Endothelial cell of umbilical vein (primary cell): ENCODE data around the gene SLC39A12. TPM values are rescaled to one million over a fixed set of nuclear protein-coding genes. Genes with fewer than 3 reads are reported as not detected.

Experiments
- BruUV-seq: library from RNA; stranded (reverse); fragments of 400-500 nt; replicated peaks from 2 replicates; lab custom pipeline; 2021; lab: Mats Ljungman, UMichigan
- CTCF ChIA-PET: fragments of 300-600, 350-600 bp; sonication (Branson Sonifier 250); formaldehyde crosslinking; loops from one replicate; lab custom pipeline; 2021; ENCODE audit warnings: antibody characterized with exemption, inconsistent platforms; lab: Charles Lee
- POLR2A ChIA-PET: fragments of 300-600, 350-600 bp; sonication (Branson Sonifier 250); formaldehyde crosslinking; loops from one replicate; lab custom pipeline; 2021; ENCODE audit warnings: antibody characterized with exemption, inconsistent platforms; lab: Charles Lee
- DNase-seq: peaks from one replicate; pipeline ENCODE4 v3.0.0-alpha.2; 2011; ENCODE audit warnings: low read depth, low spot score
- FAIRE-seq: peaks from 2 replicates; lab custom pipeline; 2011; peaks lifted over from hg19 to GRCh38; lab: Jason Lieb, UNC
- H2AFZ ChIP-seq: 2 replicates; pipeline ENCODE4 v1.6.0; 2012; ENCODE audit warnings: low read depth, low read length, control low read depth, inconsistent platforms
- H3K27ac ChIP-seq: 2 replicates; pipeline ENCODE4 v1.5.1; 2011; ENCODE audit warnings: low read depth, mild to moderate bottlenecking, control low read depth, low read length, moderate library complexity; ENCODE audit not compliant: insufficient read depth
- H3K27me3 ChIP-seq, 2 experiments: 2 replicates each; pipeline versions ENCODE4 v1.6.0 to v1.6.1; 2011; ENCODE audit warnings: low read length in 2 of 2, mixed read lengths in 1 of 2; ENCODE audit not compliant: control insufficient read depth in 2 of 2, insufficient read depth in 2 of 2
- H3K36me3 ChIP-seq, 2 experiments: 2 replicates in 1 of 2; 3 replicates in 1 of 2; pipeline ENCODE4 v1.5.1; 2011; ENCODE audit warnings: low read length in 2 of 2, mild to moderate bottlenecking in 1 of 2, moderate library complexity in 1 of 2; ENCODE audit not compliant: control insufficient read depth in 2 of 2, insufficient read depth in 2 of 2; ENCODE audit errors: extremely low read depth in 1 of 2
- H3K4me1 ChIP-seq: 3 replicates; pipeline ENCODE4 v1.5.1; 2011; ENCODE audit warnings: mild to moderate bottlenecking, low read length; ENCODE audit not compliant: control insufficient read depth, insufficient read depth; ENCODE audit errors: extremely low read depth
- H3K4me2 ChIP-seq: 2 replicates; pipeline ENCODE4 v1.6.1; 2011; ENCODE audit warnings: low read length, control low read depth, mixed read lengths; ENCODE audit not compliant: insufficient read depth
- H3K4me3 ChIP-seq, 3 experiments: fragments of 200-600 bp in 1 of 3; sonication (generic), shearing (Covaris generic) in 1 of 3; replicated peaks in 1 of 3; 2 replicates each; pipeline ENCODE4 v1.5.1; 2011 to 2016; ENCODE audit warnings: control low read depth in 3 of 3, low read length in 3 of 3, mild to moderate bottlenecking in 2 of 3, inconsistent platforms in 1 of 3, low read depth in 1 of 3, moderate library complexity in 1 of 3; ENCODE audit not compliant: insufficient read depth in 1 of 3
- H3K79me2 ChIP-seq: 2 replicates; pipeline ENCODE4 v1.6.0; 2012; ENCODE audit warnings: low read length, inconsistent platforms; ENCODE audit not compliant: control insufficient read depth, insufficient read depth
- H3K9ac ChIP-seq: replicated peaks from 2 replicates; pipeline ENCODE3; 2011; ENCODE audit warnings: low read length, control low read depth; ENCODE audit not compliant: insufficient read depth; ENCODE audit errors: extremely low read depth
- H3K9me1 ChIP-seq: replicated peaks from 3 replicates; pipeline ENCODE4 v1.6.0; 2011; ENCODE audit warnings: mild to moderate bottlenecking, low read length; ENCODE audit not compliant: control insufficient read depth, insufficient read depth; ENCODE audit errors: extremely low read depth
- H3K9me3 ChIP-seq: replicated peaks from 2 replicates; pipeline ENCODE4 v1.5.1; 2012; ENCODE audit warnings: low read length, inconsistent platforms; ENCODE audit not compliant: control insufficient read depth, insufficient read depth
- H4K20me1 ChIP-seq: replicated peaks from 2 replicates; pipeline ENCODE3; 2011; ENCODE audit warnings: mild to moderate bottlenecking, low read length; ENCODE audit not compliant: control insufficient read depth, insufficient read depth; ENCODE audit errors: extremely low read depth
- CTCF ChIP-seq, 2 donors: IDR thresholded peaks; 1 replicate in 1 of 2; 2 replicates in 1 of 2; pipeline ENCODE4 v1.5.1; 2011; ENCODE audit warnings: low read length in 2 of 2, mild to moderate bottlenecking in 2 of 2, moderate library complexity in 2 of 2, control low read depth in 1 of 2, inconsistent platforms in 1 of 2, low read depth in 1 of 2; ENCODE audit not compliant: insufficient read depth in 1 of 2; ENCODE audit errors: extremely low read depth in 1 of 2
- EZH2 ChIP-seq: IDR thresholded peaks from 2 replicates; pipeline ENCODE4 v1.6.1; 2012; ENCODE audit warnings: borderline replicate concordance, low read depth, mild to moderate bottlenecking, moderate library complexity, low read length, inconsistent platforms; ENCODE audit not compliant: severe bottlenecking
- FOS ChIP-seq: IDR thresholded peaks from 2 replicates; pipeline ENCODE4 v1.6.1; 2011; ENCODE audit warnings: mild to moderate bottlenecking, low read length, moderate library complexity, borderline replicate concordance; ENCODE audit not compliant: insufficient read depth
- GATA2 ChIP-seq: IDR thresholded peaks from 2 replicates; pipeline ENCODE4 v1.7.0; 2011; ENCODE audit warnings: low read depth, mild to moderate bottlenecking, moderate library complexity, mixed read lengths, low read length; ENCODE audit not compliant: insufficient read length, insufficient read depth
- JUN ChIP-seq: IDR thresholded peaks from 2 replicates; pipeline ENCODE4 v1.6.1; 2011; ENCODE audit warnings: borderline replicate concordance, low read depth; ENCODE audit not compliant: insufficient read length, insufficient read depth
- MAX ChIP-seq: IDR thresholded peaks from 2 replicates; pipeline ENCODE4 v1.6.1; 2011; ENCODE audit not compliant: insufficient read depth, insufficient read length
- MYC ChIP-seq: IDR thresholded peaks from one replicate; pipeline ENCODE4 v1.6.1; 2011; ENCODE audit warnings: mild to moderate bottlenecking, low read depth, low read length
- POLR2A ChIP-seq: IDR thresholded peaks from 2 replicates; pipeline ENCODE4 v1.6.1; 2012; ENCODE audit warnings: low read depth, mild to moderate bottlenecking, control low read depth, low read length
- POLR2AphosphoS5 ChIP-seq: IDR thresholded peaks from 2 replicates; pipeline ENCODE4 v1.6.1; 2012; ENCODE audit warnings: low read depth, mild to moderate bottlenecking, control low read depth, low read length, moderate library complexity; ENCODE audit not compliant: insufficient read depth
- dilution Hi-C: fragments of 300-500 bp; cut with MboI; formaldehyde crosslinking; loops from one replicate; pipeline ENCODE4 v1.15.0; 2019; ENCODE audit warnings: low sequenced_read_pairs; ENCODE audit not compliant: extremely low pct_ligation_motif_present
- intact Hi-C: fragments of 100-400 bp; cut with micrococcal nuclease; formaldehyde crosslinking; loops from one replicate; pipeline ENCODE4 v1.10.0; 2022
- polyA plus RNA-seq, 4 experiments: library from polyadenylated mRNA; depleted of rRNA in 3 of 4; stranded (reverse) in 3 of 4; unstranded in 1 of 4; fragments of >200 nt; gene quantifications; 2 replicates each; pipeline versions ENCODE4 v1.2.1 to v1.2.3, GENCODE V29; 2011 to 2012; ENCODE audit warnings: missing spikeins in 1 of 4
- total RNA-seq: library from RNA; stranded (reverse); gene quantifications from 2 replicates; pipeline ENCODE4 v1.2.3, GENCODE V29; 2021

SLC39A12 gene
- total and polyA plus RNA-seq, 2 donors (not counting 3 experiments of a cell fraction or from before 2014, with no cell fraction given), result not detected

GRCh38 chr10:18043148-18044006, 91.7 kb downstream of the SLC39A12 start:
- dilution Hi-C loops, result no loop called here
- H3K36me3 ChIP-seq, result no peaks in the 10 kb centered on the region
- H3K79me2 ChIP-seq, result no peaks in the 10 kb centered on the region
- TF ChIP-seq JUN, result no peak
- TF ChIP-seq GATA2, result no peak
- TF ChIP-seq MAX, result no peak
- TF ChIP-seq POLR2AphosphoS5, result no peak
- TF ChIP-seq POLR2A, result no peak
- H3K9ac ChIP-seq, result no peak overlapping the region
- no peaks in the 10 kb centered on the region for H3K27me3 ChIP-seq
- POLR2A ChIA-PET, result no interaction called here
- H3K4me3 ChIP-seq, result no peak overlapping the region
- no peak for FAIRE-seq
- no peaks in the 10 kb centered on the region for H3K4me1 ChIP-seq
- H3K9me3 ChIP-seq, result no peaks in the 10 kb centered on the region
- no peaks in the 10 kb centered on the region for H4K20me1 ChIP-seq
- DNase-seq, result no peak
- CTCF ChIA-PET, result no interaction called here
- H2AFZ ChIP-seq, result no peak overlapping the region
- no peak overlapping the region for H3K27ac ChIP-seq
- H3K4me2 ChIP-seq, result no peak overlapping the region
- no TSS peak for BruUV-seq
- intact Hi-C loops, result no loop called here
- no peaks in the 10 kb centered on the region for H3K9me1 ChIP-seq

- ChIA-PET CTCF (no interaction called here), POLR2A (no interaction called here)
- H3K36me3 ChIP-seq, result no peaks in the 10 kb centered on the region
- no peaks in the 10 kb centered on the region for H3K27me3 ChIP-seq
- H2AFZ ChIP-seq, result no peak overlapping the region
- FAIRE-seq (no peak), DNase-seq (no peak)
- dilution Hi-C loops (no loop called here), intact Hi-C loops (no loop called here)
- BruUV-seq, result no TSS peak
- H3K79me2 ChIP-seq, result no peaks in the 10 kb centered on the region
- no peaks in the 10 kb centered on the region for H3K9me3 ChIP-seq
- no peak overlapping the region for H3K9ac ChIP-seq
- H3K4me1 ChIP-seq, result no peaks in the 10 kb centered on the region
- TF ChIP-seq MYC (no peak), POLR2AphosphoS5 (no peak), EZH2 (no peak), FOS (no peak), CTCF (IDR thresholded peaks at IDR 0.05; ENCODE audit: extremely low read depth in 1 of 2, insufficient read depth in 1 of 2, low read depth in 1 of 2, low read length in 2 of 2) (no peak), POLR2A (no peak), GATA2 (no peak)
- no peak overlapping the region for H3K27ac ChIP-seq
- no peak overlapping the region for H3K4me2 ChIP-seq
- no peaks in the 10 kb centered on the region for H4K20me1 ChIP-seq
- H3K4me3 ChIP-seq, result no peak overlapping the region
- no peaks in the 10 kb centered on the region for H3K9me1 ChIP-seq
These were observed 93.4 kb downstream of the SLC39A12 start for GRCh38 chr10:18044976-18045720.
